Upper lobe of right lung (tissue), 1 donor: ENCODE data around the gene EIF5. TPM values are rescaled to one million over a fixed set of nuclear protein-coding genes. Genes with fewer than 3 reads are reported as not detected.

Experiments
- ATAC-seq: fragments of 200-7000 bp; cut with Tn5 transposase; one replicate; pipeline ENCODE4 v1.9.1; 2020; ENCODE audit warnings: mild to moderate bottlenecking, moderate library complexity
- DNase-seq: peaks from one replicate; pipeline ENCODE4 v3.0.0-alpha.2; 2020
- H3K27ac ChIP-seq: fragments of 200-600 bp; one replicate; pipeline ENCODE4 v1.8.0; 2022
- H3K27me3 ChIP-seq: fragments of 200-600 bp; one replicate; pipeline ENCODE4 v1.8.0; 2022; ENCODE audit warnings: mild to moderate bottlenecking
- H3K36me3 ChIP-seq: fragments of 200-600 bp; one replicate; pipeline ENCODE4 v1.8.0; 2022
- H3K4me1 ChIP-seq: fragments of 200-600 bp; one replicate; pipeline ENCODE4 v1.8.0; 2022
- H3K4me3 ChIP-seq: fragments of 200-600 bp; one replicate; pipeline ENCODE4 v1.8.0; 2022; ENCODE audit warnings: mild to moderate bottlenecking
- H3K9me3 ChIP-seq: fragments of 200-600 bp; one replicate; pipeline ENCODE4 v1.8.0; 2022
- intact Hi-C: fragments of 100-400 bp; cut with DNase I; formaldehyde crosslinking; loops from one replicate; pipeline ENCODE4 v1.11.0; 2022
- total RNA-seq: library from RNA; stranded (reverse); fragmentation: NEBNext Ultra II Directional; extraction: Animal tissue kit (Norgen Biotek cat#: 25700); gene quantifications from one replicate; pipeline ENCODE4 v1.2.1, GENCODE V29; 2021
- TF ChIP-seq, protein P1 (sequence below): fragments of 200-600 bp; IDR thresholded peaks from one replicate; pipeline ENCODE4 v1.8.0; 2022; ENCODE audit warnings: antibody characterized with exemption
- donor health status: DM: no; HTN: yes; CAD: no; lungs with severe emphysema.

EIF5 gene
- total RNA-seq, 1 donor from 2014 or later = 245 TPM

DNA sequence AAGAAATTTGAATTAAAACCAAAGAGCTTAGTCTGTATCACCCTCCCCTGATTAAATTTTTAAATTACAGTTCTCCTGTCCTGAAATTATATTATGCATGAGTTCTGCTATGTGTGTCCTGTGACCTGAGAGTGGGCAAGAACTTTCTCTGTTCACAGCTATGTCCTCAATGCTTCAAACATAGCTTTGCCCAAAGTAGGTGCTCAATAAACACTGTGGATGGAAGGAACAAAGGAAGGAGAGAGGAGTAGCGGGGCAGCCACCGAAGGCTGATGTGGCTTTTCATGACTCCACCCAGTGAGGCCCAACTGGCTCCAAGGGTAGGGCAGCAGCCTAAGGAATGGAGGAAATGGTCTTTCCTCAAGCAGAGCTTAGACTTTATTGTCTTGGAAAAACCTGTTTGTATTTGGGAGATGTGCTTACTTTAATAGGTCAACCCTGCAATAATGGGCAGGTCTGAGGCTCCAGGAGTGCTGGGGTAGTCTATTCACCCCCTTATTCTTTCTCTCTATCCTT is 43.5 kb downstream of the EIF5 start:
- TF ChIP-seq, protein P1, sequence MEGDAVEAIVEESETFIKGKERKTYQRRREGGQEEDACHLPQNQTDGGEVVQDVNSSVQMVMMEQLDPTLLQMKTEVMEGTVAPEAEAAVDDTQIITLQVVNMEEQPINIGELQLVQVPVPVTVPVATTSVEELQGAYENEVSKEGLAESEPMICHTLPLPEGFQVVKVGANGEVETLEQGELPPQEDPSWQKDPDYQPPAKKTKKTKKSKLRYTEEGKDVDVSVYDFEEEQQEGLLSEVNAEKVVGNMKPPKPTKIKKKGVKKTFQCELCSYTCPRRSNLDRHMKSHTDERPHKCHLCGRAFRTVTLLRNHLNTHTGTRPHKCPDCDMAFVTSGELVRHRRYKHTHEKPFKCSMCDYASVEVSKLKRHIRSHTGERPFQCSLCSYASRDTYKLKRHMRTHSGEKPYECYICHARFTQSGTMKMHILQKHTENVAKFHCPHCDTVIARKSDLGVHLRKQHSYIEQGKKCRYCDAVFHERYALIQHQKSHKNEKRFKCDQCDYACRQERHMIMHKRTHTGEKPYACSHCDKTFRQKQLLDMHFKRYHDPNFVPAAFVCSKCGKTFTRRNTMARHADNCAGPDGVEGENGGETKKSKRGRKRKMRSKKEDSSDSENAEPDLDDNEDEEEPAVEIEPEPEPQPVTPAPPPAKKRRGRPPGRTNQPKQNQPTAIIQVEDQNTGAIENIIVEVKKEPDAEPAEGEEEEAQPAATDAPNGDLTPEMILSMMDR = no peak
- Histone ChIP-seq H3K36me3 (no peaks in the 10 kb centered on the region), H3K27me3 (no peaks in the 10 kb centered on the region), H3K9me3 (no peaks in the 10 kb centered on the region), H3K4me3 (no peak overlapping the region), H3K27ac (no peak overlapping the region), H3K4me1 (no peaks in the 10 kb centered on the region)
- intact Hi-C loops = no loop called here
- no peak for ATAC-seq
- no peak for DNase-seq

DNA sequence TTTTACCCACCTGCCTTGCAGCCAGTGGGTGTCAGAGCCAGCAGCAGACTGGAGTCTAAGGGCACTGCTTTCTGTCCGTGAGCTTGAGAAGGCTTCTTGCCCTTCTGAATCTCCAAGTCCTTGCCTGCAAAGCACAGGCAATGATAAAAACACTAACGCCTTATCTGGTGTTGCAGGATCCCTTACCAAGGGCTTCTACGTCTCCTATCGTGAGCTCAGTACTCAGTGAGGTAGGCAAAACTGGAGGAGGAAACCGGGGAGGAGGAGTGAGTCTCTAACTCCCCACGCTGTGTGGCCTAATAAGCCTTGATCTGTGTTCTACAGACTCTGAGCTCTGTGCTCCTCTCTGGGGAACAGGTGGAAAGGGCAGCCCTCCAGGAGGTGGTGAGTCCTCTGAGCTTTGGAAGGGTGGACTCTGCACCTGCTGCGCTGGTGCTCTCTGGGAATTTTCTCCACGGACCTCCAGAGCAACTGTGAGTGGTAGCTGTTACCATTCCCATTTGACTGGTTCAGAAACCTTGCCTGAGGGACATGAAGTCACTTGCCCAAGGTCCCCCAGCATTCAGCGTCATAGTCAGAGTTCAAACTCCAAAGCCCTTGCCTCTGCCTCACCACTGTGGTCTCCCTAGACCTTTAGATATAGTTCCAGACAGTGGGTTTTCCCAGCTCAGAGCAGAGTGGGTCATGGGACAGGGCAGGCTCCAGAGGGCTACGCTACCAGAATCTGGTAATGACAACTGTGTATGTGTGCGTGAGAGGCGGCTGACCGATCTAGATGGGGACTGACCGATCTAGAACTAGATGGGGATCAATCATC is 44.2 kb downstream of the EIF5 start:
- ATAC-seq = no peak
- TF ChIP-seq, protein P1 = no peak
- Histone ChIP-seq H3K36me3 (no peaks in the 10 kb centered on the region), H3K4me1 (no peaks in the 10 kb centered on the region), H3K9me3 (no peaks in the 10 kb centered on the region), H3K27ac (no peak overlapping the region), H3K4me3 (no peak overlapping the region), H3K27me3 (no peaks in the 10 kb centered on the region)
- no peak for DNase-seq
- intact Hi-C loops = no loop called here

DNA sequence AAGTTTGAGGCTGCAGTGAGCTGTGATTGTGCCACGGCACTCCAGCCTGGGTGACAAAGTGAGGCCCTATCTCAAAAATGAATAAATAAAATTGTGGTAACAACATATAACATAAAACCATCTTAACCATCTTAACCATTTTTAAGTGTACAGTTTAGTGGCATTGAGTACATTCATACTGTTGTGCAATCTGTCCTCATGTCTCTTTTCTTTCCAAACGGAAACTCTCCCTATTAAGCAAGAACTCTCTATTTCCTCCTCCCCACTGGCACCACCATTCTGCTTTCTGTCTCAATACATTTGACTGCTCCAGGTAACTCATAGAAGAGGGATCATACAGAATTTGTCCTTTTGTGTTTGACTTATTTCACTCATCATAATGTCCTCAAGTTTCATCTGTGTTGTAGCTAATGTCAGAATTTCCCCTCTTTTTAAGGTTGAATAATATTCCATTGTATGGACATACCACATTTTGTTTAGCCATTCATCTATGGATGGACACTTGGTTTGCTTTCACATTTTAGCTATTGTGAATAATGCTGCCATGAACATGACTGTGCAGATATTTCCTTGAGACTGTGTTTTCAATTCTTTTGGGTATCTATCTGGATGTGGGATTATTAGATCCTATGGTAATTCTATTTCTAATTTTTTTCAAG is 46.8 kb downstream of the EIF5 start:
- Histone ChIP-seq H3K9me3 (no peaks in the 10 kb centered on the region), H3K4me3 (no peak overlapping the region), H3K4me1 (peaks cover 7% of the 10 kb centered on the region), H3K36me3 (no peaks in the 10 kb centered on the region), H3K27ac (no peak overlapping the region), H3K27me3 (no peaks in the 10 kb centered on the region)
- intact Hi-C loops = no loop called here
- ATAC-seq = no peak
- no peak for DNase-seq
- TF ChIP-seq, protein P1 = no peak

DNA sequence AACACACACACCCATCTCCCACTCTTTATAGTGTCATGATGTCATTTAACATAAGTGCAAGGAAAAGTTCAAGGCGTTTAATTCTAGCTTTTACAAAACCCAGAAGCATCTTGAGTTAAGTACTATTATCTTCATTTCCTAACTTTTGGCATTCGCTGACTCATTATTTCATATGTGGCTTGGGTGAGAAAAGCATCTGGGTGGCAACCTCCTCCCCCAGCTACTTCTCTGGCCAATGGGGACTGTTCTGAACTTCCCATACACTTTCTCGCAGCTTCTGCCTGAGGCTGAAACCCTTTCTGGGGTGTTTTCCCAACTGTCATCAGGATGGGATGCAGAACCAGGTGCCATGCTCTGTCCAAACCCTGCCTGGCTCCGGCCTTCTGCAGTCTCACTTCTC is 48.3 kb downstream of the EIF5 start:
- no peak for ATAC-seq

DNA sequence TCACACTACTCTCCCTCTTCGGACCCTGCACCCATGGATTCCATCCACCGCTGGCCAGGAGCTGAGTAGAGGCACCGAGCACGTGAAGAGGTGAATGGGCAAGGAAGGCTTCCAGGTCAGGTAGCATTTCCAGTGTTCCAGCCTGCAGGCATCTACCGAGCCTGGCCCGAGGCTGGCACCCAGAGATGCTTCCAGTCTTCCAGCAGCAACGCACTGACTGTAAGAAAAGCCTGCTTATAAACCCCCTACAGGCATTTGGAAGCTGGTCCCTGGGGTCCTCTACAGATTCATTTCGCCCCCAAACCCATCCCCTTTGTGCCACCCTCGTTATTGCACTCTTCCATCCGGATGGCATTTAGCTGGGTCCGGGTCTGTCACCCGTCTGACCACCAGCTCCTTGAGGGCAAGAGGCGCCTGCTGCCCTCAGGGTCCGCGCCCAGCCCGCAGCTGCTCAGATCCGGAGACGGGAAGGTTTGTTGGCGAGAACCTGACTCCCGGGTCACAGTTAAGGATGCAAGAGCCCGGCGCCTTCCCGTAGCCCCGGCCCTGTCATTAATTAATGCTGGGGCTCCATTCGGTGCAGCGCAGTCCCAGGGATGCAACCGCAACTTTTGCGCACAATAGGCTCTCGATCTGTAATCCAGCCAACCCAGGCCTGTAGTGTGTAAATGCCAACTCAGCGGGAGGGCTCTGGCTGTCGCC is 50.6 kb downstream of the EIF5 start:
- no peaks in the 10 kb centered on the region for H3K36me3 ChIP-seq
- H3K4me1 ChIP-seq = peaks cover 26% of the 10 kb centered on the region
- ATAC-seq (no peak), DNase-seq (no peak)
- intact Hi-C loops = no loop called here
- TF ChIP-seq, protein P1 = no peak
- H3K27ac ChIP-seq = peak overlapping the region; percentile 98
- H3K27me3 ChIP-seq = no peaks in the 10 kb centered on the region
- H3K4me3 ChIP-seq = peak overlapping the region; percentile 91
- H3K9me3 ChIP-seq = no peaks in the 10 kb centered on the region

More for the DNA sequence above, 48.3 kb downstream of the EIF5 start:
- TF ChIP-seq, protein P1 = no peak
- H3K27ac ChIP-seq = no peak overlapping the region
- intact Hi-C loops = no loop called here
- H3K4me1 ChIP-seq = peaks cover 9% of the 10 kb centered on the region
- H3K4me3 ChIP-seq = no peak overlapping the region
- H3K27me3 ChIP-seq = no peaks in the 10 kb centered on the region
- H3K9me3 ChIP-seq = no peaks in the 10 kb centered on the region
- no peak for DNase-seq
- H3K36me3 ChIP-seq = no peaks in the 10 kb centered on the region
